GM21619 (cell line): Measurements from ENCODE around the gene ZNF488.

ENCODE experiments used
- ATAC-seq: cut with Tn5 transposase; IDR thresholded peaks from one replicate; pipeline ENCODE4 v1.9.1; 2021; ENCODE audit not compliant: unreplicated experiment

ZNF488 gene

GRCh38 chr10:47350671-47351640 lies 33.1 kb downstream of the ZNF488 start:
- ATAC-seq: no peak

- no peak for ATAC-seq
These were observed 34.1 kb downstream of the ZNF488 start for GRCh38 chr10:47349941-47350371.

- no peak for ATAC-seq
These were observed 34.6 kb downstream of the ZNF488 start for GRCh38 chr10:47349516-47349915.

- no peak for ATAC-seq
These were observed 35.2 kb downstream of the ZNF488 start for GRCh38 chr10:47348661-47349470.

- no peak for ATAC-seq
These were observed 35.9 kb downstream of the ZNF488 start, which contains the start of gene RBP3 for GRCh38 chr10:47348138-47348651. Gene RBP3, plus strand, starts transcription at chr10:47348363. Its CDS starts 122 bp downstream, at chr10:47348485.

GRCh38 chr10:47347303-47347675 lies 36.8 kb downstream of the ZNF488 start:
- no peak for ATAC-seq

GRCh38 chr10:47346581-47347302 lies 37.4 kb downstream of the ZNF488 start:
- ATAC-seq: no peak

- no peak for ATAC-seq
These were observed 38.9 kb downstream of the ZNF488 start for GRCh38 chr10:47344996-47345870.

- ATAC-seq: no peak
These were observed 43.4 kb downstream of the ZNF488 start for GRCh38 chr10:47340608-47341170.

GRCh38 chr10:47339759-47340607 lies 44.1 kb downstream of the ZNF488 start:
- ATAC-seq: no peak

- no peak for ATAC-seq
These were observed 44.8 kb downstream of the ZNF488 start for GRCh38 chr10:47339186-47339735.

- ATAC-seq: no peak
These were observed 46.8 kb downstream of the ZNF488 start for GRCh38 chr10:47337310-47337709.

GRCh38 chr10:47336387-47337134 lies 47.5 kb downstream of the ZNF488 start:
- no peak for ATAC-seq

- ATAC-seq: no peak
These were observed 48.2 kb downstream of the ZNF488 start for GRCh38 chr10:47335906-47336305.

- ATAC-seq: no peak
These were observed 49.4 kb downstream of the ZNF488 start for GRCh38 chr10:47334466-47335295.

GRCh38 chr10:47333532-47333931 lies 50.6 kb downstream of the ZNF488 start:
- ATAC-seq: no peak

GRCh38 chr10:47332946-47333345 lies 51.1 kb downstream of the ZNF488 start:
- ATAC-seq: no peak
